A673 (cell line): ENCODE data around the gene PEX5. TPM values are rescaled to one million over a fixed set of nuclear protein-coding genes. Genes with fewer than 3 reads are reported as not detected.
"Not testable (repeated sequence)": the region's sequence is repeated elsewhere in the genome, so short reads cannot be mapped to it uniquely, and the experiment has no call there.

Experiments used
- BruUV-seq: library from RNA; stranded (reverse); fragments of 400-500 nt; replicated peaks from 2 replicates; lab custom pipeline; 2021; lab: Mats Ljungman, UMichigan
- CTCF ChIA-PET: fragments of 300-600 bp; sonication (Branson Sonifier 250); formaldehyde crosslinking; loops from one replicate; lab custom pipeline; 2022; ENCODE audit warnings: antibody characterized with exemption; lab: Charles Lee
- POLR2A ChIA-PET: fragments of 300-600 bp; sonication (Branson Sonifier 250); formaldehyde crosslinking; loops from one replicate; lab custom pipeline; 2022; ENCODE audit warnings: antibody characterized with exemption; ENCODE audit not compliant: low non-redundant PET; lab: Charles Lee
- DNase-seq: peaks from one replicate; pipeline ENCODE4 v3.0.0-alpha.2; 2015; ENCODE audit warnings: low spot score
- H3K27ac ChIP-seq: fragments of 200-600 bp; sonication (generic); 2 replicates; pipeline ENCODE4 v1.5.1; 2016; ENCODE audit warnings: mixed run types, low read depth, mild to moderate bottlenecking, mixed read lengths, antibody characterized with exemption, low read length; ENCODE audit not compliant: poor library complexity, severe bottlenecking
- H3K27me3 ChIP-seq: fragments of 200-600 bp; sonication (generic); replicated peaks from 2 replicates; pipeline ENCODE4 v1.6.1; 2017; ENCODE audit warnings: mixed run types, low read depth, mild to moderate bottlenecking, mixed read lengths, antibody characterized with exemption, low read length; ENCODE audit not compliant: insufficient read depth, poor library complexity
- H3K36me3 ChIP-seq: fragments of 200-600 bp; sonication (generic); 2 replicates; pipeline ENCODE4 v1.6.1; 2016; ENCODE audit warnings: mixed run types, mild to moderate bottlenecking, mixed read lengths, antibody characterized with exemption, low read length; ENCODE audit not compliant: insufficient read depth, poor library complexity, severe bottlenecking
- H3K4me1 ChIP-seq: fragments of 200-600 bp; sonication (generic); 2 replicates; pipeline ENCODE4 v1.6.1; 2017; ENCODE audit warnings: mixed run types, mild to moderate bottlenecking, mixed read lengths, antibody characterized with exemption, low read length; ENCODE audit not compliant: insufficient read depth, poor library complexity, severe bottlenecking
- H3K4me3 ChIP-seq: fragments of 200-600 bp; sonication (generic); 2 replicates; pipeline ENCODE4 v1.5.1; 2016; ENCODE audit warnings: low read depth, mixed run types, mild to moderate bottlenecking, mixed read lengths, low read length; ENCODE audit not compliant: poor library complexity, severe bottlenecking
- H3K9me3 ChIP-seq: fragments of 200-600 bp; sonication (generic); 2 replicates; pipeline ENCODE4 v1.6.1; 2016; ENCODE audit warnings: mixed run types, low read depth, mild to moderate bottlenecking, mixed read lengths, antibody characterized with exemption, low read length; ENCODE audit not compliant: poor library complexity, severe bottlenecking
- EZH2 ChIP-seq: fragments of 200-600 bp; sonication (generic); IDR thresholded peaks from 2 replicates; pipeline ENCODE4 v1.6.1; 2017; ENCODE audit warnings: borderline replicate concordance, low read depth, mild to moderate bottlenecking, mixed read lengths, antibody characterized with exemption, low read length; ENCODE audit not compliant: poor library complexity, severe bottlenecking
- intact Hi-C: fragments of 100-400 bp; cut with micrococcal nuclease; formaldehyde crosslinking; loops from one replicate; pipeline ENCODE4 v1.10.0; 2022; ENCODE audit not compliant: unreplicated experiment
- total RNA-seq: library from RNA; stranded (reverse); gene quantifications from 2 replicates; pipeline ENCODE4 v1.2.3, GENCODE V29; 2021
- TF ChIP-seq, protein P1 (sequence below): fragments of 300-800, 200-600 bp; sonication (generic); conservative IDR thresholded peaks from 2 replicates; pipeline ENCODE4 v1.5.1; 2017; ENCODE audit warnings: low read depth, mild to moderate bottlenecking, antibody characterized with exemption, low read length, moderate library complexity, mixed read lengths

PEX5 gene
- total RNA-seq, 1 experiment from 2014 or later = 36.9 TPM

DNA sequence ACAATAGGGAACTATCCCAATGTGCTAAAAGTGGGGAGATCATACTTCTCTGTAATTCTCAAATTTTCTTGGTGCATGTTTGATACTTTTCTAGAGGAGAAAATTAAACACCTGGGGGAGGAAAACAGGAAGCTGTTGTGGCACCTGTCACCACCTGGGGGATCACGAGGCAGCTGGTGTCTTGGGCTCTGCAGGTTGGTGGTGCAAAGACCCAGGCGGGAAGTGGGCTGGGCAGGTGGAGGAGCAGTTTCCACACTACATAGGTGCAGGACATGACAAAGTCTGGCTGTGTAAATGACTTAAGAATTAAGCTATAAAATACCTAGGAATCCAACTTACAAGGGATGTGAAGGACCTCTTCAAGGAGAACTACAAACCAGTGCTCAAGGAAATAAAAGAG is 23.2 kb downstream of the PEX5 start:
- CTCF ChIA-PET = no interaction called here
- Histone ChIP-seq H3K4me1 (no peaks in the 10 kb centered on the region), H3K36me3 (peaks cover 36% of the 10 kb centered on the region), H3K4me3 (no peak overlapping the region), H3K27me3 (no peaks in the 10 kb centered on the region), H3K27ac (no peak overlapping the region), H3K9me3 (no peaks in the 10 kb centered on the region)
- intact Hi-C loops = no loop called here
- no peak for DNase-seq
- no TSS peak for BruUV-seq
- POLR2A ChIA-PET = no interaction called here
- no peak for TF ChIP-seq EZH2
- TF ChIP-seq, protein P1, sequence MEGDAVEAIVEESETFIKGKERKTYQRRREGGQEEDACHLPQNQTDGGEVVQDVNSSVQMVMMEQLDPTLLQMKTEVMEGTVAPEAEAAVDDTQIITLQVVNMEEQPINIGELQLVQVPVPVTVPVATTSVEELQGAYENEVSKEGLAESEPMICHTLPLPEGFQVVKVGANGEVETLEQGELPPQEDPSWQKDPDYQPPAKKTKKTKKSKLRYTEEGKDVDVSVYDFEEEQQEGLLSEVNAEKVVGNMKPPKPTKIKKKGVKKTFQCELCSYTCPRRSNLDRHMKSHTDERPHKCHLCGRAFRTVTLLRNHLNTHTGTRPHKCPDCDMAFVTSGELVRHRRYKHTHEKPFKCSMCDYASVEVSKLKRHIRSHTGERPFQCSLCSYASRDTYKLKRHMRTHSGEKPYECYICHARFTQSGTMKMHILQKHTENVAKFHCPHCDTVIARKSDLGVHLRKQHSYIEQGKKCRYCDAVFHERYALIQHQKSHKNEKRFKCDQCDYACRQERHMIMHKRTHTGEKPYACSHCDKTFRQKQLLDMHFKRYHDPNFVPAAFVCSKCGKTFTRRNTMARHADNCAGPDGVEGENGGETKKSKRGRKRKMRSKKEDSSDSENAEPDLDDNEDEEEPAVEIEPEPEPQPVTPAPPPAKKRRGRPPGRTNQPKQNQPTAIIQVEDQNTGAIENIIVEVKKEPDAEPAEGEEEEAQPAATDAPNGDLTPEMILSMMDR = no peak

DNA sequence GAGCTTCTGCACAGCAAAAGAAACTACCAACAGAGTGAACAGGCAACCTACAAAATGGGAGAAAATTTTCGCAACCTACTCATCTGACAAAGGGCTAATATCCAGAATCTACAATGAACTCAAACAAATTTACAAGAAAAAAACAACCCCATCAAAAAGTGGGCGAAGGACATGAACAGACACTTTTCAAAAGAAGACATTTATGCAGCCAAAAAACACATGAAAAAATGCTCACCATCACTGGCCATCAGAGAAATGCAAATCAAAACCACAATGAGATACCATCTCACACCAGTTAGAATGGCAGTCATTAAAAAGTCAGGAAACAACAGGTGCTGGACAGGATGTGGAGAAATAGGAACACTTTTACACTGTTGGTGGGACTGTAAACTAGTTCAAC is 24.3 kb downstream of the PEX5 start:
- H3K4me3 ChIP-seq, H3K9me3 ChIP-seq, POLR2A ChIA-PET, H3K27me3 ChIP-seq, intact Hi-C loops, H3K4me1 ChIP-seq, BruUV-seq, H3K27ac ChIP-seq, DNase-seq, CTCF ChIA-PET: not testable (repeated sequence)
- peaks cover 26% of the 10 kb centered on the region for H3K36me3 ChIP-seq

DNA sequence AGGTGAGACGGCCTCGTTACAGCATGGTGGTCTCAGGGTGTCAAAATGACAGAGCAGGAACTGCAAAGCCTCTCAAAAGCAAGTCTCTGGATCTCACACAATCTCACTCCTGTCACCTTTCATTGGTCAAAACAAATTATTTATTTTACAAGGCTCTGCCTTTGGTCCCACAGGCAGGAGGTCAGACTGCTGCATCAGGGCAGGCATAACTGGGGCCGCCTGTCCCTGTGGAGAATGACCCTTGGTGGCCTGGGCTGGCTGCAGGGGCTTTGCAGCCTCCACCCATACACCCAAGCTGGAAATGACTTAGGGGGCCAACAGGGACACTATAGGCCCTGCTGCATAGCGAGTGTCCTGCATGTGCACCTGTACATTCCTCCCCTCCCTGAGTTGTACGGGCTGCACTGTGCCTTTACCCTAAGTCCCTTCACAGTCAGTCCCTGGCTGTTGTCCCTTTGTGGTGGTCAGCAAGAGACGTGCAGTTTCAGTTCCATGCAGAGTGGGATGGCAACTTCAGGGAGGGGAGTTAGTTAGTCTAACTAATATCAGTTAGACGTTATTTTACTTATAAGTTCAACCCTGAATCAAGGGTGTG is 28.1 kb downstream of the PEX5 start:
- Histone ChIP-seq H3K27ac (no peak overlapping the region), H3K36me3 (peaks cover 3% of the 10 kb centered on the region), H3K4me1 (no peaks in the 10 kb centered on the region), H3K4me3 (no peak overlapping the region), H3K9me3 (no peaks in the 10 kb centered on the region), H3K27me3 (no peaks in the 10 kb centered on the region)
- DNase-seq = no peak
- intact Hi-C loops = no loop called here
- TF ChIP-seq EZH2 = no peak
- TF ChIP-seq, protein P1 = no peak
- ChIA-PET CTCF (no interaction called here), POLR2A (no interaction called here)
- no TSS peak for BruUV-seq

DNA sequence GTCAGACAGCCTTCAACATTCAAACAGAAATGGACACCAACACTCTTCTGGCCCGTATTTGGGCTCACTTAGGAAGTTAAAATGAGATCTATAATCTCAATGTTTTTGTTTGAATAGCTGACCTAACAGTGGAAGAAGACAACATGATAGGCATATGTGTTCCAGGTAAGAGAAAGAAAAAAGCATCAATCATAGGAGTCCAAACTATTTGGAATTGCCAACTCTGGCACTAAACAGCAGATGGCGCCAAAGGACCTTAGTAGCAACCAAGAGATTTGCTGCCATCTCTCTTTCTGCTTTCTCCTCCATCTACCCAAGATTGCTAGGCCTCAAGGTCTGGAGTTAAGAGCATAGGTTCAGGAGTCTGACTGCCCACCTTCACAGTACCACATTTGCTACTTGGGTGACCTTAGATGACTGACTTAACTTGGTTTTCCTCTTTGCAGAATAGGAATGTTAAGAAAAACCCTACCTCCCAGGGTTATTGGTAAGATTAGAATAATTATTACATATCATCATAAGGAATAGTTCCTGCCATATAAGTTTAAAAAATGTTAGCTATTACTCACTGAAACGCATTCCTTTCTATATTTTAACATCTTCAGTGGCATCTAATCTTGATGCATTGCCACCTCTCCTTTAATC is 30.2 kb downstream of the PEX5 start:
- Histone ChIP-seq H3K4me3 (no peak overlapping the region), H3K27me3 (no peaks in the 10 kb centered on the region), H3K36me3 (no peaks in the 10 kb centered on the region), H3K9me3 (no peaks in the 10 kb centered on the region), H3K4me1 (no peaks in the 10 kb centered on the region), H3K27ac (no peak overlapping the region)
- BruUV-seq = no TSS peak
- TF ChIP-seq, protein P1 = peak; percentile 88
- no peak for TF ChIP-seq EZH2
- ChIA-PET POLR2A (no interaction called here), CTCF (no interaction called here)
- peak; percentile 75 for DNase-seq
- intact Hi-C loops = loop anchor here (1.0 kb wide), 2 partner anchors 241 to 419 kb away; no protein-coding TSS in a partner anchor
